ENCODE measurements around the gene GPATCH1.

DNA sequence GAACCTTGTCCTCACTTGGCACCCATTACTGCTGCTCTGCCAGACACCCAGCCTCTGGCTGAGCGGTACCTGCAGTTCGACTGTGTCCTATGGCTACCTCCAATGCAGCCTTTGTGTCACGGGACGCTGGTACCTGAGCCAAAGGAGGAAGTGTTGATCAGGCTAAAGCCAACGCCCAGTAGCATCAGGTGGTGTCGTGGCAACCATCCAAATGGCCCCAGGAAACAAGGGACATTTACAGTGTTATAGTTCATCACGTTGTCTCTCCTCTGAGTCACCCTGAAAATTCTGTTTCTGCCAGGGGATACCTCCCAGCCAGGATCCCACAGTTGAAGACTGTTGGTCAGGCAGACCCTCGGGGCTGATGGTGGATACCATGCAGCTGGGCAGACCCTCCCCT, 26.4 kb upstream of the GPATCH1 start:
- TF ChIP-seq, protein P1, sequence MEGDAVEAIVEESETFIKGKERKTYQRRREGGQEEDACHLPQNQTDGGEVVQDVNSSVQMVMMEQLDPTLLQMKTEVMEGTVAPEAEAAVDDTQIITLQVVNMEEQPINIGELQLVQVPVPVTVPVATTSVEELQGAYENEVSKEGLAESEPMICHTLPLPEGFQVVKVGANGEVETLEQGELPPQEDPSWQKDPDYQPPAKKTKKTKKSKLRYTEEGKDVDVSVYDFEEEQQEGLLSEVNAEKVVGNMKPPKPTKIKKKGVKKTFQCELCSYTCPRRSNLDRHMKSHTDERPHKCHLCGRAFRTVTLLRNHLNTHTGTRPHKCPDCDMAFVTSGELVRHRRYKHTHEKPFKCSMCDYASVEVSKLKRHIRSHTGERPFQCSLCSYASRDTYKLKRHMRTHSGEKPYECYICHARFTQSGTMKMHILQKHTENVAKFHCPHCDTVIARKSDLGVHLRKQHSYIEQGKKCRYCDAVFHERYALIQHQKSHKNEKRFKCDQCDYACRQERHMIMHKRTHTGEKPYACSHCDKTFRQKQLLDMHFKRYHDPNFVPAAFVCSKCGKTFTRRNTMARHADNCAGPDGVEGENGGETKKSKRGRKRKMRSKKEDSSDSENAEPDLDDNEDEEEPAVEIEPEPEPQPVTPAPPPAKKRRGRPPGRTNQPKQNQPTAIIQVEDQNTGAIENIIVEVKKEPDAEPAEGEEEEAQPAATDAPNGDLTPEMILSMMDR (IDR thresholded peaks at IDR 0.05) = no peak
- no peak for TF ChIP-seq POLR2A (IDR thresholded peaks at IDR 0.05)

Data from tibial nerve (tissue), 3 donors.